ENCODE measurements around the gene AADAC.
A peak's percentile ranks its signal among the peaks of the same experiment; 100 is the strongest.

AADAC gene

GRCh38 chr3:151769175-151769574, 44.7 kb upstream of the AADAC start:
- no peaks in the 10 kb centered on the region for H3K79me2 ChIP-seq

GRCh38 chr3:151770956-151771355, 43.0 kb upstream of the AADAC start:
- peak overlapping the region; percentile 34 for H3K27ac ChIP-seq
- no peak overlapping the region for H2AFZ ChIP-seq
- H3K9ac ChIP-seq: no peak overlapping the region
- no peak overlapping the region for H3K4me3 ChIP-seq (ENCODE audit: low read depth, low read length)
- H3K79me2 ChIP-seq: no peaks in the 10 kb centered on the region
- H3K4me2 ChIP-seq (ENCODE audit: low read length): no peak overlapping the region
- TF ChIP-seq CTCF (IDR thresholded peaks at IDR 0.05): no peak
- H3K27me3 ChIP-seq (ENCODE audit: control insufficient read depth, insufficient read depth, low read length): no peaks in the 10 kb centered on the region
- H3K36me3 ChIP-seq (ENCODE audit: control insufficient read depth, insufficient read depth, low read length): no peaks in the 10 kb centered on the region
- H3K4me1 ChIP-seq: no peaks in the 10 kb centered on the region
- H3K9me3 ChIP-seq (ENCODE audit: control insufficient read depth, low read length): no peaks in the 10 kb centered on the region

More at GRCh38 chr3:151769175-151769574, 44.7 kb upstream of the AADAC start:
- Histone ChIP-seq H3K27me3 (ENCODE audit: control insufficient read depth, insufficient read depth, low read length) (no peaks in the 10 kb centered on the region), H3K4me1 (no peaks in the 10 kb centered on the region), H3K4me2 (ENCODE audit: low read length) (no peak overlapping the region), H3K27ac (no peak overlapping the region), H3K9me3 (ENCODE audit: control insufficient read depth, low read length) (no peaks in the 10 kb centered on the region), H2AFZ (no peak overlapping the region), H3K4me3 (ENCODE audit: low read depth, low read length) (no peak overlapping the region), H3K36me3 (ENCODE audit: control insufficient read depth, insufficient read depth, low read length) (no peaks in the 10 kb centered on the region), H3K9ac (no peak overlapping the region)
- TF ChIP-seq CTCF (IDR thresholded peaks at IDR 0.05): no peak

- H3K4me1 ChIP-seq: no peaks in the 10 kb centered on the region
- no peak overlapping the region for H3K4me3 ChIP-seq (ENCODE audit: low read depth, low read length)
- H3K9me3 ChIP-seq (ENCODE audit: control insufficient read depth, low read length): no peaks in the 10 kb centered on the region
- no peak overlapping the region for H3K4me2 ChIP-seq (ENCODE audit: low read length)
- no peak overlapping the region for H3K27ac ChIP-seq
- H3K27me3 ChIP-seq (ENCODE audit: control insufficient read depth, insufficient read depth, low read length): no peaks in the 10 kb centered on the region
- H3K9ac ChIP-seq: no peak overlapping the region
- TF ChIP-seq CTCF (IDR thresholded peaks at IDR 0.05): no peak
- no peaks in the 10 kb centered on the region for H3K79me2 ChIP-seq
- H3K36me3 ChIP-seq (ENCODE audit: control insufficient read depth, insufficient read depth, low read length): no peaks in the 10 kb centered on the region
- H2AFZ ChIP-seq: no peak overlapping the region
Observed at GRCh38 chr3:151772825-151773480, 41.0 kb upstream of the AADAC start.

GRCh38 chr3:151774235-151774634, 39.7 kb upstream of the AADAC start:
- no peaks in the 10 kb centered on the region for H3K27me3 ChIP-seq (ENCODE audit: control insufficient read depth, insufficient read depth, low read length)
- H3K4me1 ChIP-seq: no peaks in the 10 kb centered on the region
- no peak overlapping the region for H2AFZ ChIP-seq
- no peak for TF ChIP-seq CTCF (IDR thresholded peaks at IDR 0.05)
- no peak overlapping the region for H3K4me3 ChIP-seq (ENCODE audit: low read depth, low read length)
- no peak overlapping the region for H3K4me2 ChIP-seq (ENCODE audit: low read length)
- no peak overlapping the region for H3K9ac ChIP-seq
- H3K9me3 ChIP-seq (ENCODE audit: control insufficient read depth, low read length): no peaks in the 10 kb centered on the region
- H3K27ac ChIP-seq: no peak overlapping the region
- no peaks in the 10 kb centered on the region for H3K79me2 ChIP-seq
- no peaks in the 10 kb centered on the region for H3K36me3 ChIP-seq (ENCODE audit: control insufficient read depth, insufficient read depth, low read length)

GRCh38 chr3:151774910-151775309, 39.0 kb upstream of the AADAC start:
- Histone ChIP-seq H3K27ac (no peak overlapping the region), H3K4me1 (no peaks in the 10 kb centered on the region), H3K9ac (no peak overlapping the region), H3K79me2 (no peaks in the 10 kb centered on the region), H3K36me3 (ENCODE audit: control insufficient read depth, insufficient read depth, low read length) (no peaks in the 10 kb centered on the region), H3K9me3 (ENCODE audit: control insufficient read depth, low read length) (no peaks in the 10 kb centered on the region), H3K4me3 (ENCODE audit: low read depth, low read length) (no peak overlapping the region), H3K27me3 (ENCODE audit: control insufficient read depth, insufficient read depth, low read length) (no peaks in the 10 kb centered on the region), H3K4me2 (ENCODE audit: low read length) (no peak overlapping the region), H2AFZ (no peak overlapping the region)
- TF ChIP-seq CTCF (IDR thresholded peaks at IDR 0.05): no peak
